ENCODE data around the gene MYCBP2.
"Not testable (repeated sequence)": the region's sequence is repeated elsewhere in the genome, so short reads cannot be mapped to it uniquely, and the experiment has no call there.

The MYCBP2 gene

DNA sequence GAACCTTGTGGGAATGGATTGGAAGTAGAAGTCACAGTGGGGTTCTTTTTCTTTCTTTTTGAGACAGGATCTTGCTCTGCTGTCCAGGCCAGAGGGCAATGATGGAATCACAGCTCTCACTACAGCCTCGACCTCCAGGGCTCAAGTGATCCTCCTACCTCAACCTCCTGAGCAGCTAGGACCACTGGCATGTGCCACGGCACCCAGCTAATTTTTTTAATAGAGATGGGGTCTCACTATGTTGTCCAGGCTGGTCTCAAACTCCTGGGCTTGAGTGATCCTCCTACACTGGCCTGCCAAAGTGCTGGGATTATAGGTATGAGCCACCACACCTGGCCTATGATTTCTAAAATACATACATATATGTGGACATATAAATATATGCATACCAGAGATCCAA lies 111.4 kb downstream of the MYCBP2 start:
- Histone ChIP-seq H3K27me3 (replicated peaks; ENCODE audit: insufficient read depth, low read length) (no peaks in the 10 kb centered on the region), H3K4me2 (ENCODE audit: low read depth, low read length) (no peak overlapping the region), H3K27ac (ENCODE audit: low read length) (no peak overlapping the region), H3K4me1 (ENCODE audit: low read length) (no peaks in the 10 kb centered on the region), H3K36me3 (replicated peaks; ENCODE audit: insufficient read depth, low read length) (peaks cover 12% of the 10 kb centered on the region; the same call in 1 of the 2 replicates), H3K79me2 (ENCODE audit: low read length) (no peaks in the 10 kb centered on the region), H3K9ac (ENCODE audit: low read length) (no peak overlapping the region), H2AFZ (ENCODE audit: low read length) (no peak overlapping the region), H3K4me3 (ENCODE audit: low read length) (no peak overlapping the region), H3F3A (ENCODE audit: insufficient read depth, low read length) (no peaks in the 10 kb centered on the region), H4K20me1 (ENCODE audit: insufficient read depth, low read length) (no peaks in the 10 kb centered on the region), H3K9me2 (replicated peaks; ENCODE audit: insufficient read depth, low read length) (no peaks in the 10 kb centered on the region), H3K9me3 (replicated peaks; ENCODE audit: insufficient read depth, low read length) (no peaks in the 10 kb centered on the region)
- TF ChIP-seq, protein P1, sequence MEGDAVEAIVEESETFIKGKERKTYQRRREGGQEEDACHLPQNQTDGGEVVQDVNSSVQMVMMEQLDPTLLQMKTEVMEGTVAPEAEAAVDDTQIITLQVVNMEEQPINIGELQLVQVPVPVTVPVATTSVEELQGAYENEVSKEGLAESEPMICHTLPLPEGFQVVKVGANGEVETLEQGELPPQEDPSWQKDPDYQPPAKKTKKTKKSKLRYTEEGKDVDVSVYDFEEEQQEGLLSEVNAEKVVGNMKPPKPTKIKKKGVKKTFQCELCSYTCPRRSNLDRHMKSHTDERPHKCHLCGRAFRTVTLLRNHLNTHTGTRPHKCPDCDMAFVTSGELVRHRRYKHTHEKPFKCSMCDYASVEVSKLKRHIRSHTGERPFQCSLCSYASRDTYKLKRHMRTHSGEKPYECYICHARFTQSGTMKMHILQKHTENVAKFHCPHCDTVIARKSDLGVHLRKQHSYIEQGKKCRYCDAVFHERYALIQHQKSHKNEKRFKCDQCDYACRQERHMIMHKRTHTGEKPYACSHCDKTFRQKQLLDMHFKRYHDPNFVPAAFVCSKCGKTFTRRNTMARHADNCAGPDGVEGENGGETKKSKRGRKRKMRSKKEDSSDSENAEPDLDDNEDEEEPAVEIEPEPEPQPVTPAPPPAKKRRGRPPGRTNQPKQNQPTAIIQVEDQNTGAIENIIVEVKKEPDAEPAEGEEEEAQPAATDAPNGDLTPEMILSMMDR (IDR thresholded peaks at IDR 0.05; ENCODE audit: low read length): no peak
- TF ChIP-seq EZH2phosphoT487 (IDR thresholded peaks at IDR 0.05; ENCODE audit: low read length) (no peak), EZH2 (optimal IDR thresholded peaks at IDR 0.05; ENCODE audit: low read depth, low read length) (no peak)
- no peak for DNase-seq

DNA sequence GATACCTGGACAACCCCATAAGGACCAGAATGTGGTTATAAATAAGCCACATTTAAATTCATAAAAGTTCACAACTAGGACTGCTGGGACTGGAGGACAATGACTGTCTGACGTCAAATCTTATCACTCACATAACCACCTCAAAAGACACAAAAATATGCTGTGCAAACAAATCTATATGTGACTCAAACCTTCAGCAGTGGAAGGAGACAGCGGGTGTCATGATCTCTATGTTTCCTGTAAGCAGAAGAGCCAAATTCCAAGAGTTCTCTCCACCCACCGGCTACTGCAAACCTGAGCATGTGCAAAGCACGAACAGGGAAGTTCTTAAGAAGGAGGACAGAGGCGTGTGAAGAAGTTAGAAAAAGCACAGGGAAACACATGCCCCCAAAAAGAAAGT lies 113.2 kb downstream of the MYCBP2 start:
- DNase-seq: no peak
- H3F3A ChIP-seq (ENCODE audit: insufficient read depth, low read length): no peaks in the 10 kb centered on the region
- no peaks in the 10 kb centered on the region for H3K79me2 ChIP-seq (ENCODE audit: low read length)
- no peaks in the 10 kb centered on the region for H3K9me3 ChIP-seq (replicated peaks; ENCODE audit: insufficient read depth, low read length)
- no peaks in the 10 kb centered on the region for H3K9me2 ChIP-seq (replicated peaks; ENCODE audit: insufficient read depth, low read length)
- H3K9ac ChIP-seq (ENCODE audit: low read length): no peak overlapping the region
- no peaks in the 10 kb centered on the region for H3K4me1 ChIP-seq (ENCODE audit: low read length)
- peaks cover 12% of the 10 kb centered on the region; the same call in 1 of the 2 replicates for H3K36me3 ChIP-seq (replicated peaks; ENCODE audit: insufficient read depth, low read length)
- H4K20me1 ChIP-seq (ENCODE audit: insufficient read depth, low read length): no peaks in the 10 kb centered on the region
- no peak overlapping the region for H2AFZ ChIP-seq (ENCODE audit: low read length)
- no peaks in the 10 kb centered on the region for H3K27me3 ChIP-seq (replicated peaks; ENCODE audit: insufficient read depth, low read length)
- TF ChIP-seq, protein P1 (IDR thresholded peaks at IDR 0.05; ENCODE audit: low read length): no peak
- TF ChIP-seq EZH2 (optimal IDR thresholded peaks at IDR 0.05; ENCODE audit: low read depth, low read length): no peak
- no peak for TF ChIP-seq EZH2phosphoT487 (IDR thresholded peaks at IDR 0.05; ENCODE audit: low read length)
- no peak overlapping the region for H3K4me3 ChIP-seq (ENCODE audit: low read length)
- no peak overlapping the region for H3K27ac ChIP-seq (ENCODE audit: low read length)
- H3K4me2 ChIP-seq (ENCODE audit: low read depth, low read length): no peak overlapping the region

GRCh38 chr13:77207943-77208342 lies 119.0 kb downstream of the MYCBP2 start:
- no peak overlapping the region for H3K4me3 ChIP-seq (ENCODE audit: low read length)
- peaks cover 10% of the 10 kb centered on the region; the same call in 1 of the 2 replicates for H3K36me3 ChIP-seq (replicated peaks; ENCODE audit: insufficient read depth, low read length)
- no peaks in the 10 kb centered on the region; the same call in 1 of the 2 replicates for H3F3A ChIP-seq (ENCODE audit: insufficient read depth, low read length)
- H3K9me2 ChIP-seq (replicated peaks; ENCODE audit: insufficient read depth, low read length): no peaks in the 10 kb centered on the region
- H3K4me2 ChIP-seq (ENCODE audit: low read depth, low read length): no peak overlapping the region
- DNase-seq: no peak
- H3K79me2 ChIP-seq (ENCODE audit: low read length): peaks cover 4% of the 10 kb centered on the region; the same call in 1 of the 2 replicates
- no peaks in the 10 kb centered on the region for H3K4me1 ChIP-seq (ENCODE audit: low read length)
- H2AFZ ChIP-seq (ENCODE audit: low read length): no peak overlapping the region
- H3K9ac ChIP-seq (ENCODE audit: low read length): no peak overlapping the region
- no peak overlapping the region for H3K27ac ChIP-seq (ENCODE audit: low read length)
- no peaks in the 10 kb centered on the region for H3K27me3 ChIP-seq (replicated peaks; ENCODE audit: insufficient read depth, low read length)
- H3K9me3 ChIP-seq (replicated peaks; ENCODE audit: insufficient read depth, low read length): no peaks in the 10 kb centered on the region
- no peaks in the 10 kb centered on the region for H4K20me1 ChIP-seq (ENCODE audit: insufficient read depth, low read length)
- TF ChIP-seq EZH2 (optimal IDR thresholded peaks at IDR 0.05; ENCODE audit: low read depth, low read length): no peak

DNA sequence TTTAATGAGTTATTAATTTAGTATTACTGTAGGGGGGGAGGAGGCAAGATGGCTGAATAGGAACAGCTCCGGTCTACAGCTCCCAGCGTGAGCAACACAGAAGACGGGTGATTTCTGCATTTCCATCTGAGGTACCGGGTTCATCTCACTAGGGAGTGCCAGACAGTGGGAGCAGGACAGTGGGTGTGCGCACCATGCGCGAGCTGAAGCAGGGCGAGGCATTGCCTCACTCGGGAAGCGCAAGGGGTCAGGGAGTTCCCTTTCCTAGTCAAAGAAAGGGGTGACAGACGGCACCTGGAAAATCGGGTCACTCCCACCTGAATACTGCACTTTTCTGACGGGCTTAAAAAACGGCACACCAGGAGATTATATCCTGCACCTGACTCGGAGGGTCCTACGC lies 127.9 kb downstream of the MYCBP2 start:
- H4K20me1 ChIP-seq (ENCODE audit: insufficient read depth, low read length); H3K36me3 ChIP-seq (replicated peaks; ENCODE audit: insufficient read depth, low read length); DNase-seq; H3K27me3 ChIP-seq (replicated peaks; ENCODE audit: insufficient read depth, low read length); H3K9ac ChIP-seq (ENCODE audit: low read length); H3F3A ChIP-seq (ENCODE audit: insufficient read depth, low read length); H3K9me3 ChIP-seq (replicated peaks; ENCODE audit: insufficient read depth, low read length); H3K9me2 ChIP-seq (replicated peaks; ENCODE audit: insufficient read depth, low read length); H3K4me3 ChIP-seq (ENCODE audit: low read length); H3K4me1 ChIP-seq (ENCODE audit: low read length); H3K27ac ChIP-seq (ENCODE audit: low read length); H3K4me2 ChIP-seq (ENCODE audit: low read depth, low read length); H2AFZ ChIP-seq (ENCODE audit: low read length); H3K79me2 ChIP-seq (ENCODE audit: low read length): not testable (repeated sequence)

Measured in MM.1S (cell line).